Activated CD4-positive, alpha-beta T cell treated with anti-CD3 and anti-CD28 coated beads for 48 hours (primary cell): ENCODE results near the gene GPC6.
"Not testable (repeated sequence)": the region's sequence is repeated elsewhere in the genome, so short reads cannot be mapped to it uniquely, and the experiment has no call there.

Experiments
- DNase-seq: peaks from one replicate; pipeline ENCODE4 v3.0.0-alpha.2; 2020

Gene GPC6

GRCh38 chr13:93270769-93271742 is 44.4 kb downstream of the GPC6 start:
- no peak for DNase-seq

DNA sequence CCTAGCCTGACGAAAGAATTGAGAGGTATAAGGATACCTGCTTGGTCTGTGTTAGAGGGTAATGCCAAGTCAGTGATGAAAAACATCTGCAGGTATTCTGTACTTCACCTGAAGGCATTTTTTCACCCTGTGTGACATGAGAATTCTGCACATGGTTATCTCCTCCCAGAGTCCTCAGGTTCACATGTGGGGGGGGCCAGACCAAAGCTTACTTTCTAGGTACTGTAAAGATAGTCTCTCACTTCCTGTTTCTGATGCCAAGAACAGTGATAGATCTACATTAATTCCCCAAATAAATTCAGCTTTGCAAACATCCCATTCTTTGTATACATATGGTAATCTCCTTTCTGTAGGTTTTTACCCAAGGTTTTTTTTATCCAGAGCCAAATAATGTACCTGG is 53.4 kb downstream of the GPC6 start:
- DNase-seq, result no peak

DNA sequence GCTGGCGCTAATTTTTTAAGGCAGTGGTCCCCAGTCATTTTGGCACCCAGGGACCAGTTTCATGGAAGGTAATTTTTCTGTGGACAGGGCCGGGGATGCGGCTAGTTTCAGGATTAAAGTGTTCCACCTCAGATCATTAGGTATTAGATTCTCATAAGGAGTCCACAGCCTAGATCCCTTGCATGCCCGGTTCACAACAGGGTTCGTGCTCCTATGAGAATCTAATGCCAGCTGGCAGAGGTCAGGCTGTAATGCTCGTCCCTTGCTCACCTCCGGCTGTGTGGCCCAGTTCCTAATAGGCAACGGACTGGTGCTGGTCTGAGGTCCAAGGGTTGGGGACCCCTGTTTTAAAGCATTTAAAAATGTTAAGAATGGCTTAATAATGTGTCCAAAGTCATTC is 54.1 kb downstream of the GPC6 start:
- DNase-seq, result no peak

- DNase-seq, result no peak
Measured at GRCh38 chr13:93283255-93283654, 56.6 kb downstream of the GPC6 start.

DNA sequence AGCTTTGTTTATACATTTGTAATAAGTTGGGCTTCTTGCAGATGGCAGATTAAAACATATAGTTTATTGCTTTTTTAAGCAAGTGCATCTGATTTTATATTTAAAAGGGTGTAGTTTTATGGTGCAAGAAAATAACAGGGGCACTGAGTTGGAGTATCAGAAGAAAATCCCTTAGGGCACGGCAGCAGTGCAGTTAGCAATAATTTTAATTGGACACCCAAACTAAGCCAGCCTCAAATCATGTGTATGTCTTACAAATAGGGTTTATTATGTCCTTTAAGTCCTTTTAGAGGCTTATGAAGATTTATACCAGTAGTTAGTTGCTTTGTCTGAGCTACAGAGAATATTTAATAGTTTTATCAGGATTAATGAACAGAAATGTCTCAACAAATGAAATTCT is 57.5 kb downstream of the GPC6 start:
- DNase-seq, result no peak

DNA sequence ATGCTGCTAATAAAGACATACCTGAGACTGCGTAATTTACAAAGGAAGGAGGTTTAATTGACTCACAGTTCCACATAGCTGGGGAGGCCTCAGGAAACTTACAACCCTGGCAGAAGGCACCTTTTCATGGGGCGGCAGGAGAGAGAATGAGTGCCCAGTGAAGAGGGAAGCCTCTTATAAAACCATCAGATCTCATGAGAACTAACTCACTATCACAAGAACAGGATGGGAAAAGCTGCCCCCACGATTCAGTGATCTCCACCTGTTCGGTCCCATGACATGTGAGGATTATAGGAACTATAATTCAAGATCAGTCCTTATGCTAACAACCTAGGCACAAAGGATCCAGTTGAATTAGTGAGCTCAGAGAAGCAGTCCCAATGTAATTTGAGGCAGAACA is 59.4 kb downstream of the GPC6 start:
- no peak for DNase-seq

DNA sequence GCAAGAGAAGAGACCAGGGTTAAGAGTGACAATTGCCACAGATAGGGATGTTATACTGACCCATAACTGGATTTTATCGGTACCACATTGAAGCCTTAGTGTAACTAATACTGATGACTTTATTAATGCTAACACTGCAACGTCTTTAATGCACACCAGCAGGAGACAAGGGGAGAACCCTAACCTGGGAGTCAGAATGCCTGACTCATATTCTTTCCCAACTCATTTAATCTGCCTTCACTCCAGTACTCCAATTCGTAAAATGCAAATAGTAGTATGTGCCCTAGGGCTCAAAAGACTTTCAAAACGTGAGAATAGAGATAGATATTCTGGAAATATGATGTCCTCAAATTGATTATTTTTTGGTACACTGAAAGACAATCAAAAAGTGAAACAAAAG is 62.4 kb downstream of the GPC6 start:
- no peak for DNase-seq

DNA sequence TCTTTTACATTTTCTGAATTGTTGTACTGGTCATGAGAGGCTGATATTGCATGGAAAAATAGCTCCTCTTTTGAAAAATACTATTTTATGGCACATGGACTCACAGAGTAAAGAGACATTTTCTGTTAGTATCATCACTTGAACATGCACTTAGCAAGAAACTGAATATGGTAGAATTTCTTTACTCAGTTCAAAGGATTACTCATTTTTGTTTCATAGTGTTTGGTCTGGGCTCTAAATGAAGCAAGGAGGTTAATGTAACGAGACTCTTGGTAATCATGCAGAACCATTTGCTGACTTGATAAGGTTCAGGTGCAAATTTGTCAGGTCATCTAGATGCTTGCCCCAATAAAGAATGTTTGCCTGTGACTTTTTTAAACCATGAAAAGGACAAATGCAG is 63.2 kb downstream of the GPC6 start:
- DNase-seq, result no peak

DNA sequence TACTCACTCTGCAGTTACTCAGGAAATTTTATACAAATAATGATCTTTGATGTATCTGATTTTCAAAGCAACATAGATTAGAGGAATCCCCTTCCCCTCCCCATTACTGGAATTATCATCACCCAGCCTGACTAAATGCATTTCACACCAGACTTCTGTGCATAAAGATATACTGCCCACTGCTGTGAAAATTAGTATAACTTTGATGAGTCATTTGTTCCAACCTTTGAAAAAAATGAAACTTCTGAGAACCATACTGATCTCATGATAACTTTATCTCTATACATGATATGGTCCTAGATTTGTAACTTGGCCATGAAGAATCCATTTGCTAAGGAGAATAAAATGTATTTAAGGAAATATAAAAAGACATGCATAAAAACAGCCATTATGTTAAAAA is 63.9 kb downstream of the GPC6 start:
- DNase-seq, result no peak

- no peak for DNase-seq
Measured at GRCh38 chr13:93292366-93292765, 65.8 kb downstream of the GPC6 start.

DNA sequence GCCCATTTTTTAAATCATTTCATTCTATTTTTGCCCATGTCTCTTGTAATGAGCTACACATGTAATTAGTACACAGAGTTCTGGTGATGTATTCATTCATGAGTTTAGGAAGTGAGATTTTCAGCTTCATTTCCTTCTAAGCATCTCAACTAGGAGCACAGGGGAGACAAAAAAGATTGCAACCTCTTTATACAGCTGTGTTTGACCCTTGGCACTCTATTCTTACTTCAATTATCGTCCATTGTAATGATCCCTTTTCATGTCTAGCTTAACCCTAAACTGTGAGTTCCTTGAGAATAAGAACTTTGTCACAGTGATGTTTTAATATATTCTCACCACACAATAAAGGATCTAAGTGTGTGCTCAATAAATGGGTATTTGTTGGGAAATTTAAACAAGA is 67.1 kb downstream of the GPC6 start:
- DNase-seq, result no peak

GRCh38 chr13:93296584-93296983 is 70.0 kb downstream of the GPC6 start:
- DNase-seq, result no peak

- DNase-seq, result no peak
Measured at GRCh38 chr13:93298713-93299112, 72.1 kb downstream of the GPC6 start.

- no peak for DNase-seq
Measured at GRCh38 chr13:93304134-93304533, 77.5 kb downstream of the GPC6 start.

DNA sequence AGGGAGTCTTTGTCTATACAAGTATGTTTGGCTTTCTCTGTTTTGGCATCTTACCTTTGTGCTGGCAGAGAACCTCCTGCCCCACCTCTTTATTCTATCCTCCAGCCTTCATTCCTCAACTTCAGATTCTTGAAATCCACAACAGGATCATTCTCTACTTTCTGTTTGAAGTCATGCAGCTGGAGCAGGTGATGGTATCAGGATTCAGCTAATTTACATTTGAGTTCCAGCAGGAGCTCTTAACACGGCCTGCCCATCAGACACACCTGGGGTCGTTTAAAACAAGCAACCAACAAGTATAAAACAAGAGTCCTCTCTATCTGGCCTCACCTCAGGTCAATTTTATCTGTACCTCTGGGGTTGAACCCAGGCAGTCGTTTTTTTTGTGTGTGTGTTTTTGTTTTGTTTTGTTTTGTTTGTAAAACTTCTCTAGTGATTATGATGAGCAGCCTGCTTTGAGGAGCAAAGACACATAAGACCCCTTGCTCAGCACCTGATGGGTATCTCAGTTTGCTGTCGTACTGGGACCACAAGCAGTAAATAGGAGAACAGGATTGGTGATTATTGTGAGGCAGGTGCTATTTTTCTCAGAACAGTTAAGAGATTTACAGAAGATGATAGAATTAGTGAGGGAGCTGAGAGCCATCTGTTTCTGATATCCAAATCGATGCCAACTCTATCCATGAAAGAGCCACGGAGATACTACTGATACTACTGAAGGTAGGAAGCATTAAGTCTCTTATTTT is 78.4 kb downstream of the GPC6 start:
- no peak for DNase-seq

GRCh38 chr13:93305886-93306285 is 79.3 kb downstream of the GPC6 start:
- no peak for DNase-seq

- DNase-seq, result no peak
Measured at GRCh38 chr13:93307136-93307535, 80.5 kb downstream of the GPC6 start.

- DNase-seq, result no peak
Measured at GRCh38 chr13:93307651-93308050, 81.0 kb downstream of the GPC6 start.

DNA sequence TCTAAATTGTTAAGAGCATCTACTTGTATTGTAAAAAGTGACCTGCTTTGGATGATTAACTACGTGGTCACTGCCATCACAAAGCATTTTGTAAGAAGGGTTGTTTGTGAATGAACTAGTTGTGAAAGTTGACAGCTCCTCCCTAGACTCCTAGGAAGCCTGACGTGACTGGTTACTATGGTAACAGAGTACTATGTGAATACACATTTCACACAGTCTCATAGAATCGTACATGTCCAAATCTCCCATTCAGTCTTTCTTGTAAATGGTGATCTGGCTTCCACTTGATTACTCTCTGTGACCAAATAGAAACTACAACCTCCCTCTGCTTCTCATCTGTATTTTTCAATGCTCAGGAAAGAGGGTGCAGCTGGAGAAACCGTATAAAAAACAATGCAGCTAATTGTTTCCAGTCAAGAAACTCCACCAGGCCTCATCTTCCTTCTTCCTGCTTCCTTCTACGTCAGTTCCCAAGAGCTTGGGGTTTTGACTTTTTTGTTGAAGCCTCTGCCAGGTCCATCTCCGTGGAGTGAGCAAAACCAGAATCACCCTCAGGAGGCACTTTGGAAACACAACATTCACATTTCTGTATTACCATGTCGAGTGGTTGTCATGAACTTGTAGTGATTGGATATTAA is 83.4 kb downstream of the GPC6 start:
- no peak for DNase-seq

DNA sequence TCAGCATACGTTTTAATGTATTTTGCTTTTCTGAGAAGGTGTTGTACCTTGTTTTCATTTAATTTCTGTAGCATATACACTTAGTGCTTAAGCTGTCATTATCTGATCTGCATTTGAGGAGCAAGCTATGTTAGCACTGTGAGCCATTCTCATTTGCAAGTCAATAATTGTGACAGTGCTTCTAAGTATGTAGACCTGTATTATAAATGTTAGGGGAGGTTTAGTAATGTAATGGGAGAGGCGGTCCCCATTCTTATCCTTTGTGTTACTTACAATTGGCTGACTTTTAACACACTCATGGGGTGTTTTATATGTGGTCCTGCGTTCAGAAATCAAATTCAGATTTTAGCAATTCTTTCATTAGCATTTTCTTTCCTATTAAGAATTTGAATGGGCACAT is 90.2 kb downstream of the GPC6 start:
- no peak for DNase-seq

DNA sequence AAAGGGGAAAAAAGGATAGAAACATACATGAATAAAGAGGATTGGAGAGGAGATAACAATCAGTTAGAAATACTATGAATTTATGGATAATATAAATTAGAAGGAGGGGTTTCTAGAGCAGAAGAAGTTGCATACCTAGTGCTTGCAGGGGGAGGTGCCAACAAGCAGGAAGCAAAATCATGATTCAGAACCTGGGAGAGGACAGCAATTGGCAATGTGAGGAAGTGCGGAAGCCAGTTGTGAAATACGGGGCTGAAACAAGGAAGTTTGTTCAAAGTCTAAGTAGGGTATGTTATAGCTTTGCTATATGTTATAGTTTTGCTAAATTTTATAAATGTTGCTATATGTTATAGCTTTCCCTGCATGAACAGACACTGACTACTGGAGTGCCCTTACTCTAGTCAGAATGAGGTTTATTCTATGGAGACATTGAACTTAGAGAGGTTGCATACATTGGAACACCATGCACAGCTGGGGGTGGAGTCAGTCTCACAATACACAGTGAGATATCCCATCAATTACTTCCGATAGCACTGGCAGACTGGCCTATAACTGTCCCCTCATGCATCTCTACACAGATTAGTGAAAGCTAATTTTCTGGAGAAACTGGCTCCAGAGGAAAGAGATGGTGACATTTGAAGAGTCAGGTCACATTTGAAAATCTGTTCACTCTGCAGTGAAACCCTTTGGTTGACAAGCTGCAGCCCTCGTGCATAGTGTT is 92.1 kb downstream of the GPC6 start:
- no peak for DNase-seq

DNA sequence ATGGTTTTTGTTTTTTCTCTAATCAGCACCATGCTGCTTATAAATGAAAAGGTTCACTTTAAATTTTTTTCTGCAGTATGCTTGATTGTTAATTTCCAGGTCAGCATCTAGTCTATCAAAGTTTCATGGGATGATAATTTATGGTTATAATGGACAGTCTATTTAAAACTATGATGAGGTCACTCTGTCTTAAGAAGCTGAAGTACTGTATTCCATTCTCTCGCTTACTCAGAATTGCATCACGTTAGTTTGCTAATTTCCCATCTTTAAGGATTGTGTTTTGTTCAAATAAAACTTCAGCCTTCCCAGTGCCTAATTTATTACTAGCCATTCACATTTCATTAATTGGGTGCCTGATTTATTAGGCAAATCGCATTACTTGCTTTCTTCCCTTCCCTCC is 94.3 kb downstream of the GPC6 start:
- no peak for DNase-seq

DNA sequence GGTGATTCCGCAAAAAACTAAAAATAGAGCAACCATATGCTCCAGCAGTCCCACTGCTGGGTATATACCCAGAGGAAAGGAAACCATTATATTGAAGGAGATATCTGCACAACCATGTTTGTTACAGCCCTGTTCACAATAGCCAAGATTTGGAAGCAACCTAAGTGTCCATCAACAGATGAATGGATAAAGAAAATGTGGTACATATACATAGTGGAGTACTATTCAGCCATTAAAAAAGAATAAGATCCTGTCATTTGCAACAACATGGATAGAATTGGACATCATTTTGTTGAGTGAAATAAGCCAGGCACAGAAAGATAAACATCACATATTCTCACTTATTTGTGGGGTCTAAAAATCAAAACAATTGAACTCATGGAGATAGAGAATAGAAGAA is 97.3 kb downstream of the GPC6 start:
- DNase-seq, result not testable (repeated sequence)
